Muscle of arm (tissue), 12 donors: Measurements from ENCODE around the gene FEM1A. TPM values are rescaled to one million over a fixed set of nuclear protein-coding genes. Genes with fewer than 3 reads are reported as not detected.
"Not testable (repeated sequence)": the region's sequence is repeated elsewhere in the genome, so short reads cannot be mapped to it uniquely, and the experiment has no call there.

Source experiments
- DNase-seq: peaks from one replicate; pipeline ENCODE4 v3.0.0-alpha.2; 2013
- polyA plus RNA-seq, 12 donors: library from polyadenylated mRNA; unstranded; fragments of 120-200 nt; gene quantifications; one replicate each; pipeline ENCODE4 v1.2.1, GENCODE V29; 2013; ENCODE audit not compliant: insufficient read length in 12 of 12

Gene FEM1A
- polyA plus RNA-seq, 12 donors, result 1.7 to 5.0 (median 2.7) TPM; not detected in 1

DNA sequence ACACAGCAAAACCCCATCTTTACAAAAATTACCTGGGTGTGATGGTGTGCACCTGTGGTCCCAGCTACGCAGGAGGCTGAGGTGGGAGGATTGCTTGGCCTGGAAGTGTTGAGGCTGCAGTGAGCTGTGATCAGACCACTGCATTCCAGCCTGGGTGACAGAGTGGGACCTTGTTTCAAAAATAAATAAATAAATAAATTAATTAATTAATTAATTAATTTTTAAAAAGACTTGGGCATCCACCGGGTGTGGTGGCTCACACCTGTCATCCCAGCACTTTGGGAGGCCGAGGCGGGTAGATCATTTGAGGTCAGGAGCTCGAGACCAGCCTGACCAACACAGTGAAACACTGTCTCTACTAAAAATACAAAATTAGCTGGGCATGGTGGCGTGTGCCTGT lies 13.6 kb downstream of the FEM1A start:
- not testable (repeated sequence) for DNase-seq

DNA sequence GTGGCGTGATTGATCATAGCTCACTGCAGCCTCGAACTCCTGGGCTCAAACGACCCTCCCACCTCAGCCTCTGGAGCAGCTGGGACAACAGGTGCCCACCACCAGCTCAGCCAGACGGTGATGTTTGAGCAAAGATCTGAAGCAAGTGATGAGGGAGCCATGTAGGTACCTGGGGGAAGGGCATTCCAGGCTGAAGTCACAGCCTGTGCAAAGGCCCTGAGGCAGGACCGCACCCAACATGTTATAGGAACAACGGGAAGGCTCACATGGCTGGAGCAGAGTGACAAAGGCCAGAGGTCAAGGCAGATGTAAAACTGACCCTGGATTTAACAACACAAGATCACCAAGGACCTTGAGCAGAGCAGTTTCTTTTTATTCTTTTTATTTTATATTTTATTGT lies 14.8 kb downstream of the FEM1A start:
- no peak for DNase-seq

DNA sequence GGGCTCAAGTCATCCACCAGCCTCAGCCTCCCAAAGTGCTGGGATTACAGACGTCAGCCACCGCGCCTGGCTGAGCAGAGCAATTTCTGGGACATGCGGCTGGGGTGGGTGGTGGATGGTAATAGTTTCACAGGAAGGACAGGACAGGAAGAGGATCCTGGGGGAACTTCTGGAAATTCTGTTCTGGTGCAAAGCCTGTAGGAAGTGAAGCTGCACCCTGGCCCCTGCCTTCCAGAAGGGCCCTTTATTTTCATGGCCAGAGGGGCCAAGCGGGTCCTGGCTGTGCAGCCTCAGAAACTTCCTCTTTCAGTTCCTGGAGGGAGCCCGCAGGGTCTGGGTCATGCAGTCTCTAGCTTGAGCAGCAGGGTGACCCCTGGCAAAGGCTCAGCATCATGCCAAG lies 15.7 kb downstream of the FEM1A start:
- no peak for DNase-seq

DNA sequence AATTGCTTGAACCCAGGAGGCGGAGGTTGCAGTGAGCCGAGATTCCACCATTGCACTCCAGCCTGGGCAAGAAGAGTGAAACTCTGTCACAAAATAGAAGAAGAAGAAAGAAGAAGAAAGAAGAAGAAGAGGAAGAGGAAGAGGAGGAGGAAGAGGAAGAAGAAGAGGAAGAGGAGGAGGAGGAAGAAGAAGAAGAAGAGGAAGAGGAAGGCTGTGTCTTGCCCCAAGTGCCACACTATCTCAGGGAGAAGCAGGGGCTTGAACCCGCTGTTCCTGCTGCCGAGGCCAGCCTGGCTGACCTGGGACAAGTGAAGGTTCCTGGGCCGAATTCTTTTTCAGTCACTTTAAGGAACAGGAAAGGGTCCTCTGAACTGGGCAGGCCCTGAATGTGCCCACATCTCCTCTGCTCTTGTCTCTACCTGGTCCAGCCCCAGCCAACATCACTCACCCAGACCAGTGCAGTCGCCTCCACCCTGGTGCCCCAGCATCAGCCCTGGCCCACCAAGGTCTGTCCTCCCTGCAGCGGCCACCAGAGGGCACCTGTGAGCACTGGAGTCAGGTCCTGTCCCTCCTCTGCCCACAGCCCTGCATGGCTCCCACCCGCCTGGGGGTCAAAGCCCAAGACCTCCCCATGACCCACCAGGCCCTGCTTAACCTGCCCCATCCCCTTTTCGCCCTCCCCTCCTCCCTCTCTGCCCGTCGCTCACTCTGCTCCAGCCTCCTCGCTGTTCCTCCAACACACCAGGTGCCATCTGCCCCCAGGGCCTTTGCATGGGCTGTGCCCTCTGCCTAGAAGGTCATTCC lies 20.0 kb downstream of the FEM1A start:
- DNase-seq, result no peak

DNA sequence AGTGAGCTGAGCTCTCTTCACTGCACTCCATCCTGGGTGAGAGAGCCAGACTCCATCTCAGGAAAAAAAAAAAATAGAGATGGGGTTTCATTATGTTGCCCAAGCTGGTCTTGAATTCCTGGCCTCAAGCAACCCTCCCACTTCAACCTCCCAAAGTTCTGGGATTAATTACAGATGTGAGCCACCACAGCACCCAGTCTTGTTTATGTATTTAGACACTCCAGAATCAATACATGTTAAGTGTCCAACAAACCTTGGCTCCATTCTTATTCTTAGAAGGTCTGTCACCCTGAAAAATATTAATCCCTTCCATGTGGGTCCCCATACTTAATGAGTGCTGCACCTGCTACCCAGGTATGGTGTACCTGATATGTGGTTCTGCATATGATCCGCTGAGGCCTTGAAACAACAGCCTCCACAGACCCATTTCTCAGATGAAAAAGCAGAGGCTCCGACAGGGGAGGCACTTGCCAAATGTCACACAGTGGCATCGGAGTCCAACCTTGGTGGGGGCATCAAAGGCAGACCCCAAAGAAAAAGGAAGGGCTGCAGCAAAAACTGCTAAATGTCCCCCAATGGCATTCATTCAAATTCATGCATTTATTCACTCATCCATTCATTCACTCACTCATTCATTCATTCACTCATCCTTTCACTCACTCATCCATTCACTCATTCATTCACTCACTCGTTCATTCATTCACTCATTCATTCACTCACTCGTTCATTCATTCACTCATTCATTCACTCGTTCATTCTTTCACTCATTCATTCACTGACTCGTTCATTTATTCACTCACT lies 23.3 kb downstream of the FEM1A start:
- no peak for DNase-seq

DNA sequence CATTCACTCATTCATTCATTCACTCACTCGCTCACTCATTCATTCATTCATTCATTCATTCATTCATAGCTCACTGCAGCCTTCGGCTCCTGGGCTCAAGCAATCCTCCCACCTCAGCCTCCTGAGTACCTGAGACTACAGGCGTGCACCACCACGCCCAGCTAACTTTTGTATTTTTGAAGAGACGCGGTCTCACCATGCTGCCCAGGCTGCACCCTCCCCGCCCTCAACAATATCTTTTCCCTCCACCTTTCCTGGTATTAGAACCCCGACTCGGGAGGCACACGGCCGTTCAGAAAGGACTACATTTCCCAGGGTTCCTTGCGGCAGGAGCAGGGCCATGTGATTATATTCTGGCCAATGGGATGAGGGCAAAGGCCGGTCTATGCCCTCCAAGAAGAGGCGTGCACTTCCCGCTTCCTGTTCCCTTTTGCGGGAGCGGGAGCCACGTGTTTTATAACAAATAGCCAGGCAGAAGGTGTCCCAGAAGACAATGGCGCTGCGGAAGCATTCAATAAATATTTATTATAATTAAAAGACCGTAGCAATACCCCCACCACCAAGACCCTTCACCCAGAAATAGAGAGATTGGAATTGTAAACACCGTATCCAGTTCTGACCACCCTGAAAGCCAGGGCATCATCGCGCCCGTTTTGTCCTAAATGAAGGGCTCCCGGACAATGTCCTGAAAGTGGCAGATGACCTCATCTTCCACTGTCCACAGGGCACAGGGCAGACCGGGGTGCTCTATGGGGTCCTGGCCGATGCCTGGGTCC lies 24.1 kb downstream of the FEM1A start:
- DNase-seq, result peak; percentile 90

DNA sequence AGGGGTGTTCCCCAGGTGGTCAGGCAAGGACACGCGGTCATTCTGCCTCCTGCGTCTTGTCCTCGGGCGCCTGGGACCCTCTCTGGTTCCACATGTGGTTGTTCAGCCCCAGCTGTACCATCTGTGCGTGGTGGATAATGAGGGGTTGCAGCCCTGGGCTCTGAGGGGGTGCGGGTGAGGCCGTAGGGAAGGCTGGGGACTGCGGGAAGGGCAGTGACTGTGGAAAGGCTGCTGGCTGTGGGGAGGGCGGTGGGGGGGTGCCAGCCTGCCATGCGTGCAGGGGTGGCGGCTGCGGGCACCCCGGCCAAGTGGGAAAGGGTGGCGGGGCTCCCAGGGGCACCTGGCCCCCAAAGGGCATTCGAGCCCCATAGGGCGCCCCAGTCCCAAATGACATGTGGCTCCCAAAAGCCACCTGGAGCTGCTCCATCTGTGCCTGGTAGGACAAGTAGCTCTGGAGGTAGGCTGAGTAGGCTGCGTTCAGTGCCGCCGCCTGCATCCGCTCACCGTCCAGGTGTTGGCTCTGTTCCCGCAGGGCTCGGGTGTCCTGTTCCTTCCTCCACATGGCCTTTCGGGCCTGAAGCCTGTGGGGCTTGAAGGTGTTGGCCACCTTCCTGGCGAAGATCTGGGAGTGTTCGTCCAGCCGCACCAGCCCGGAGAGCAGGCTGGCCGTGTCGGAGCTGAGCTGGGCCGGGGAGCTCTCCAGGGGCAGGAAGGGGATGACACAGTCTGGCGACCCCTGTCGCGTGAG lies 24.8 kb downstream of the FEM1A start:
- no peak for DNase-seq

DNA sequence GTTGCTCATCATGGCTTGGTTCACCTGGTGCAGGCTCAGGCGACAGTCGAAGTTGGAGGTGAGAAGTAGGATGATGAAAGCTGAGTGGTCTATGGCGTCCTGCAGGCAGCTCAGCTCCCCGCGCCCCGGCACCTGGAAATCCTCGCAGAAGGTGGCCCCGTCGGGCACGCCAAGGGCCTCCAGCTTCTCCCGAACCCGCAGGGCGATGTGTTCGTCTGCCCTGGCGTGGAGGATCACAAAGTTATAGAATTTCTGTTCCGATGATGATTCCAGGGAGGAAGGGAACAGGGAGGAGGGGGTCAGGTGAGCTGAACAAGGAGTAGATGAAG lies 25.4 kb downstream of the FEM1A start:
- DNase-seq, result no peak

DNA sequence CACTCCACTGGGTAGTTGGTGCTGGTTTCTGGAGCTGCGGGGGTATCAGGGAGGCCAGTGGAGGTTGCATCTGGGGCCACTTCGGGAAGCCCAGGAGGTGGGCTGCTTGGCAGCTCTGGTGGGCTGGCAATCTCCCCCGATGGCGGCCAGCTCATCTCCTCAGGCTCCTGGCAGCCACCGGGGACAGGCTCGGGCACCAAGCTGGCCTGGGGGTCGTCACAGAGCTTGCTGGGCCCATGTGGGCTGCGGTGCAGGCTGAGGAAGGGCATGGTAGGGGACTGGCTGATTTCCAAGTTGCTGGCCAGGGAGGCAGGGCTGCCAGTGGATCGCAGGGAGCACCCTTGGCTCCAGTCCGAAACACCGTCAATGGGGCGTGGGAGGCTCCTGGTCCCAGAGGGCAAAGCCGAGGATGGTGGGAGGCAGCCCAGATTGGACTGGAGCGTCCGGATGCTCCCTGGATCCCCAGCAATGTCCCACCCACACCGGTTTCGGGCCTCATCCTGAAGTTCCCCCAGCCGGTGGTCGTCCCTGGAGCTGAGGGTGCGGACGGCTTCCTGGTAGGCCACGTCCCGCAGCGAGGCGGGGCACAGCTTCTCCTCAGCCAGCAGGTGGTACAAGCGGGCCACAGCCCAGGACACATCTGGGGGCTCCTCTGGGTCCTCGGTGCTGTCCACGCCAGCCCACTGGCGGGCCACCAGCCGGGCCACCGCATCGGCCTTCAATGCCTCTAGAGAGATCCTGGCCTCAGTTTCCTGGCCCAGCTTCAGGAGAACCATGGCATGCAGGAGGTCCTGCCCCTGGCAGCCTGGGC lies 26.1 kb downstream of the FEM1A start:
- no peak for DNase-seq

DNA sequence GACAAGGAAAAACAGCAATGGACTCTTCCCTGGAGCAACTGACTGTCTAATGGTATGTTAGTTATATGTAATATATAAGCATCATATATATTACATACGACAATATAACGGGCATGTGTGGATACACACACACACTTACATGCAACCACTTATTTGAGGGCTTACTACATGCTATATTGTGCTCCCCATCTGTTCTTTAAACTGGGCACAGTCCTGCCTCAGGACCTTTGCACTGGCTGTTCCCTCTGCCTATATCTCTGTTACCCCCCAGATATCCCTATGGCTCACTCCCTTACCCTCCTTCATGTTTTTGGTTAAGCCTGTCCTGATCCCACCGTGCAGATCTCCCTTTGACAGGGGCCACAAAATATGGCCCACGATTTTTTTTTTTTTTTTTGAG lies 29.7 kb downstream of the FEM1A start:
- DNase-seq, result no peak

DNA sequence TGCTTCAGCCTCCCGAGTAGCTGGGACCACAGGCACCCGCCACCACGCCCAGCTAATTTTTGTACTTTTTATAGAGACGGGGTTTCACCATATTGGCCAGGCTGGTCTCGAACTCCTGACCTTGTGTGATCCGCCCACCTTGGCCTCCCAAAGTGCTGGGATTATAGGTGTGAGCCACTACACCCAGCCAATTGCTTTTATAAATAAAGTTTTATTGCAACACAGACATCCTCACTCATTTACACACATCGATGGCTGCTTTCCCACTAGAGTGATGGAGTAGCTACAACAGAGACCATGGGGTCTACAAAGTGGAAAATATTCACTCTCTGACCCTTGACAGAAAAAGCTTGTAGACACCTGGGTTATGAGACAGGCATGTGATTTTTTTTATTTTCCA lies 30.8 kb downstream of the FEM1A start:
- DNase-seq, result not testable (repeated sequence)

DNA sequence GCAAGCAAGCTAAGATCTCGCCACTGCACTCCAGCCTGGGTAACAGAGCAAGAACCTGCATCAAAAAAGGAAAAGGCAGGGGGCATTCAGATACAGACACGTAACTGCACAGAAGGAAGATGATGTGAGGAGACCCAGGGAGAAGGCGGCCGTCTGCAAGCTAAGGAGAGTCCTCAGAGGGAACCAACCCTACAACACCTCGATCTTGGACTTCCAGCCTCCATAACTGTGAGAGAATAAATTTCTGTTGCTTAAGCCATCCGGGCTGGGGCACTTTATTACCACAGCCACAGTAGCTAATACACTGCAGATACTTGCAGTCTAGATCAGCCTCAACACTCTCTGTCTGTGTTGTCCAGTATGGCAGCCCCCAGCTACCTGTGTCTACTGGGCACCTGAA lies 32.0 kb downstream of the FEM1A start:
- no peak for DNase-seq

DNA sequence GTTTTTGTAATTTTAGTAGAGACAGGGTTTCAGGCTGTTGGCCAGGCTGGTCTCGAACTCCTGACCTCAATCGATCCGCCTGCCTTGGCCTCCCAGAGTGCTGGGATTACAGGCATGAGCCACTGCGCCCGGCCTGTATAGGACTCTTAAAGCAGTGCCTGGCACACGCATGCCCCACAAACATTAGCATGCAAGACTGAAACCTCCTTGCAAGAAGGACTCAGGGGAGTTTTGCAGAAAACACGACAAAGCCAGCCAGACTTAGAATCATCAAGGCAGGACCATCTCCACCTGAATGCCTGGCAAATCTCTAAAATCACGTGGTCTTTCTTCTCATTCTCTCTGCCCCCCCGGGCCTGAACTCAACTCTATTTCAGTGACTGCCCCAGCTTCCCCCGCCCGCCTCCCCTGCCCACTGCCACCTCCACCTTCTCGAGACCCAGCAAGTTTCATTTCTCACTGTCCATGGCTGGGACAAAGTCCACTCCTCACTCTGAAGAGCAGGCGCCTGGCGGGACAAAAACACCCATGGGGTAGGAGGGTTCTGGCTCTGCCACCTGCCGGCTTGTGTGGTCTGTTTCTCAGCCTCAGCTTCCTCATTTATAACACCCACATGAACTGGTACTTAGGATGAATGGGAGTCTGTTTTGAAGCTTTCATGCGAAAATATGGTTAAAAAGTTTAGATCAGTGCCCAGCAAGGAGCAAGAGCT lies 37.6 kb downstream of the FEM1A start:
- no peak for DNase-seq

DNA sequence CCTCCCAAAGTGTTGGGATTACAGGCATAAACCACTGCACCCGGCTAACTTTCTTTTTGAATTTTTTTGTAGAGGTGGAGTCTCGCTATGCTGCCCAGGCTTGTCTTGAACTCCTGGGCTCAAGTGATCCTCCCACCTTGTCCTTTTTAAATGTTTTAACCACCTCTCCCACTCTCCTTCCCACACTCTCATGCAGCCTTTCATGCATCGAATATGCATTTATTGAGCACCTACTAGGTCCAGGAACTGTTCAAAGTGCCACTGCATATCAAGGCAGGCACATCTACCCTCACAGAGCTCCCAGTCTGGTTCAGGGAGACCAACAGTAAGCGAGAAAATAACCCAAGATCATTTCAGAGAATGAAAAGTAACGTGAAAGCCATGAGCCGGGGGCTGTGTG lies 38.8 kb downstream of the FEM1A start:
- DNase-seq, result no peak

DNA sequence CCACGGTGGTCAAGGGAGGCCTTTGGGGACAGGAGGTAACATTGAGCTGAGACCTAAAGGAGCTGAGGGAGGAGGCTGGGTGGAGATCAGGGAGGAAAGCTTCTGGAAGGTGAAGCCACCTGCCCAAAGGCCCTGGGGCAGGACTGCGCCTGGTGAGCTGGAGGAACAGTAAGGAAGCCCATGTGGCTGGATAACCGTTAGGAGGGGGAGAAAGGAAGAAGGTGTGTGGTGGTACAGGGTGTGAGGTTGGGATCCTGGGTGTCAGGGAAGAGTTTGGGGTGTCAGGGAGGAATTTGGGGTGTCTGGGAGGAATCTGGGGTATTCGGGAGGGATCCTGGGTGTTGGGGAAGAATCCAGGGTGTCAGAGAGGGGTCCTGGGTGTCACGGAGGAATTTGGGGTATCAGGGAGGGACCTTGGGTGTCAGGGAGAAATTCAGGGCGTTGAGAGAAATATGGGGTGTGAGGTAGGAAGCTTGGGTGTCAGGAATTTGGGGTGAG lies 39.3 kb downstream of the FEM1A start:
- DNase-seq, result no peak

DNA sequence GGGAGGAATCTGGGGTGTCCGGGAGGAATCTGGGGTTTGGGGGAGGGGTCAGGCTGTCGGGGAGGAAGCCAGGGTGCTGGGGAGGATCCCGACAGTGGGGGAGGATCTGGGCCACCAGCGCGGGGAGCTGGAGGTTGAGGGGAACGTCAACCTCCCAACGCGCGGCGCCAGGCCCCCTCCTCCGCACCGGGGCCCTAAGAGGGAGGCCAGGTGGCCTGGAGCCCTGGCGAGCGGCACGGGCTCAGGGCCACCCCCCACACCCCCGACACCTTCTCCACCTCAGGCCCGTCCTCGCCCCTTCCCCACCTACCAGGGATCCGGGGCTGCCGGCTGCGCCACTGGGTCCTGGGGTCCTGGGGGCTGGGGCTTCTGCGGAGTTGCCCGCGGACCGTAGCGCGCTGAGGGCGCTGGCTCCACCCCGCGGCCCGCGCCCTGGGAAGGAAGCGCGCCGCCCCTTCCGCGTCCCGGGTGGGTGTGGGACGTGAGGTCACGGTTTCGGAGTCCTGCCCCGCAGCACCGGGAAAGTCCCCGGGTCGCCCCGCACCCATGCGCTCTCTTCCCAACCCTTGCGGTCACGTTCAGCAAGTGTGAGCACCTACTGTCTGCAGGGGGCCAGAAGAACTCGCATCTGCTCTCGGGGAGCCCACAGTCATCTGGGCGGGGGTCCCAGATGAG lies 39.9 kb downstream of the FEM1A start, which contains the start of gene TICAM1:
Gene TICAM1 (minus strand): TSS at position 409 of the 675 bp plus-strand sequence. CDS start 13,335 bp downstream, outside the sequence.
- DNase-seq, result peak; percentile 72

DNA sequence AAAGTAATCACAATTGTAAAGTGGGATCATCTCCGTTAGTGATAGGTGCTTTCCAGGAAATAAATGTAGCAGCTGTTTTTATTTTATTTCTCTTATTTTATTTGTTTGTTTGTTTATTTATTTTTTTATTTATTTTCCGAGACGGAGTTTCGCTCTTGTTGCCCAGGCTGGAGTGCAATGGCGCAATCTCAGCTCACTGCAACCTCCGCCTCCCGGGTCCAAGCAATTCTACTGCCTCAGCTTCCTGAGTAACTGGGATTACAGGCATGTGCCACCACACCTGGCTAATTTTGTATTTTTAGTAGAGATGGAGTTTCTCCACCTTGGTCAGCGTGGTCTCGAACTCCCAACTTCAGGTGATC lies 40.4 kb downstream of the FEM1A start:
- not testable (repeated sequence) for DNase-seq

DNA sequence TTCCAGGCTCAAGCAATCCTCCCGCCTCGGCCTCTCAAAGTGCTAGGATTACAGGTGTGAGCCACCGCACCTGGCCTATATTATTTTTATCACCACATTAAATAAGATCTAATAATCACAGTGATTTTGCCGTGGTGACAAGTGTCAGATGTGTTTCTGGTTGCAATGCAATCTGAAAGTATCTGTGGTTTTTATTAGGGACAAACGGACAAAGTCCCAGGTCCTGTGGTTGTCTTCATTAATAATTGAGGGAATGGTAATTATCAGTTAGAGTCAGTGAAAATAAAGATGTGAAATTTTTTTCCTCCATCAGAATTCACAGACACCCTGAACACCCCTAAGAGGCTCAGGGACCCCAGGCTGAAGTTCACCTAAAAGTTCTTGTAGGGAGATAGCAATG lies 41.2 kb downstream of the FEM1A start:
- DNase-seq, result no peak

DNA sequence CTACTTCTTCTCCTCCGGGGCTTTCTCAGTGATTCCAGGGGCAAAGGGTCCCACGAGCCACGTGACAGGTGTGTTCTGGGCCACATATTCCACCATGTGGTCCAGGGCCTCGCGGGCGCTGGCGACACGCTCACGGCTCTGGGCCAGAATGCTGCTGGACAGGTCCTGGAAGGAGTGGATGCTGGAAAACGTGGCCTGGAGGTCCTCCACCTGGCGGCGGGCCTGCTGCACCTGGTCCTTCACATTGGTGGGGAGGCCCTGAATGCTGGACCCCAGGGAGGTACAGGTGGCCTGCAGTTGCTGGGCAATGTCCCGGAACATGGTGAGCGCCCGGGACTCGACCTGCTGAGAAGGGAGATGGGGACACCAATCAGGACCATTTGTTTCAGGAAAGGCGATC lies 47.7 kb downstream of the FEM1A start:
- DNase-seq, result no peak

DNA sequence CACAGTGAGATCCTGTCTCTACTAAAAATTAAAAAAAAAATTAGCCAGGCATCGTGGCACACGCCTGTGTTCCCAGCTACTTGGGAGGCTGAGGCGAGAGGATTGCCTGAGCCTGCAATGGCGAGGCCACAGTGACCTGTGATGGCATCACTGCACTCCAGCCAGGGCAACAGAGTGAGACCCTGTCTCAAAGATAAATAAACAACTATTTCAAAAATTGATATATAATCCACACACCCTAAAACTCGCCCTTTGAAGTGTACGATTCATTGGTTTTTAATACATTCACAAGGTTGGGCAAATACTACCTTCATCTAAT lies 52.1 kb downstream of the FEM1A start:
- DNase-seq, result no peak
